GM19455 (cell line): ENCODE results near the gene VNN1.
"Not testable (repeated sequence)": the region's sequence is repeated elsewhere in the genome, so short reads cannot be mapped to it uniquely, and the experiment has no call there.

Source experiments
- ATAC-seq: cut with Tn5 transposase; IDR thresholded peaks from one replicate; pipeline ENCODE4 v1.9.1; 2021; ENCODE audit not compliant: unreplicated experiment

Gene VNN1

DNA sequence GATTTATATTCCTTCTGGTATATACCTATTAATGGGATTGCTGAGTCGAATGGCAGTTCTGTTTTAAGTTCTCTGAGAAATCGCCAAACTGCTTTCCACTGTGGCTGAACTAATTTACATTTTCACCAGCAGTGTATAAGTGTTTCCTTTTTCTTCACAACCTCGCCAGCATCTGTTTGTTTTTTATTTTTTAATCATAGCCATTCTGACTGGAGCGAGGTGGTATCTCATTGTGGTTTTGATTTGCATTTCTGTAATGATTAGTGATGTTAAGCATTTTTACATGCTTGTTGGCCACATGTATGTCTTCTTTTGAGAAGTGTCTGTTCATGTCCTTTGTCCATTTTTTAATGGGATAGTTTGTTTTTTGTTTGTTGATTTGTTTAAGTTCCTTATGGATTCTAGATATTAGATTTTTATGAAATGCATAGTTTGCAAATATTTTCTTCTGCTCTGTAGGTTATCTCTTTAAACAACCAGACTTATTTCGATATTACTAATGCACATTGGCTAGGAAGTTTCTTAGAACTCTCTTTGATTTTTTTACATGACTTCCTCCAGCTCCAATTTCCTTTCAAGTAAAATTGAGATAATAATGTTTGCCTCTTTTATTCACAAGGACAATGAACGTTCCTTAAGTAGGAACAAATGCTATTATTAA lies 12.2 kb upstream of the VNN1 start:
- peak; percentile 58 for ATAC-seq

GRCh38 chr6:132725471-132725870 lies 11.6 kb upstream of the VNN1 start:
- peak; percentile 3 for ATAC-seq

DNA sequence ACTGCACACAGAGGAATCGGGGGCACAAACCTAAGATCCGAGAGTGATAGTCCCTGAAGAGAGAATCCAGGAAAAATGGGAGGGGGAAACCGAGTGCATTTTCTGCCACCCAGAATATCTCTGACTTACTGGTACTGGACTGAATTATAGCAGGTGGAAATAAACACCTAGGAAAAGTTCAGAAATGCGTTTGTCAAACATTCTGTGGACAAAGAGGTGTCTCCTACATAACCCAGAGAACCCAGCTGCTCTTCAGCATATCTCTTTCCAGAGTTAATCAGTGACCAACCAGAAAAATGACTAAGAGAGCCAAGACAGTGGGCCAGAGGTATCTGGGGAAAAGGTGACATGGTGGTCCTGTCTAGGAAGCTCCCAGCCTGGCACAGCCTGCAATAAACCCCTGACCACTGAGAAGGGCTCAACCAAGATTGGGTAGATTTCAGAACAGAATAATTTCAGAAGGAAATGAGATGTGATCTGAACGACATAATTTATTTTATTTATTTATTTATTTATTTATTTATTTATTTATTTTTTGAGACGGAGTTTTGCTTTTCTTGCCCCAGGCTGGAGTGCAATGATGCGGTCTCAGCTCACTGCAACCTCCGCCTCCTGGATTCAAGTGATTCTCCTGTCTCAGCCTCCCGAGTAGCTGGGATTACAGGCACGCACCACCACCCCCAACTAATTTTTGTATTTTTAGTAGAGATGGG lies 6.0 kb upstream of the VNN1 start:
- ATAC-seq, result no peak

DNA sequence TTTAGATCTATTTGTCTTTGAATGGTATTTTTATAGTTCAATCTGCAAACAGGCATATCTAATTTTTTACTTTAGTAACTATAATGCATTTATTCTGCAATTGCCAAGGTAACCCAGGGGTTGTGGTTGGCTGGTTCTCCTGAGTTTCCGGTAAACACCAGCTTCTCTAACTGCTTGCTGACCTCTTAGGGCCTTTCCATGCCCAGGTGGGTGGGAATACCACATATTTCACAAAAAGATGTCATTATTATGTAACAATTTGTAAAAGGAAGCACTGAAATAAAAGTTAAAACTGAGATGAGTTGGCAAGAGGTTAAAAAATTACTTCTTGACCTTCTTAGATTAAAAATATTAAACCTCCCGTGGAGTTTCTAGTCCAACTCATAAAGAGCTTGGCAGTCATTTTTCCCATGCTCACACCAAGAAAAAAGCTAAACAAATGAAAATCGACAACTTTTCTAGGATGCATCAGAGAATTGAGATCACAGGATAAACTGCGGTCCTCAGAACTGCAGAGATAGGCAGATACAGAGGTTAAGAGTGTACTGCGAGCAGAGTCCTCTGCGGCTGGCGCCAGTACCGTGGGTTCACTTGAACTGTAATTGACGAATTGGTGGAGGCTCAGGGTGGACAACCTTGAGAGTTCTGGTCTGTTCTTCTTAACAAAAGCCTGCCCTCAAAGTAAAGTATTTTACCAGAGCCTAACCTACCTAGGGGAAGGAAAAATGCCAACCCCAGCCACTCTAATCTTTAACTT lies 2.2 kb upstream of the VNN1 start:
- ATAC-seq, result no peak

DNA sequence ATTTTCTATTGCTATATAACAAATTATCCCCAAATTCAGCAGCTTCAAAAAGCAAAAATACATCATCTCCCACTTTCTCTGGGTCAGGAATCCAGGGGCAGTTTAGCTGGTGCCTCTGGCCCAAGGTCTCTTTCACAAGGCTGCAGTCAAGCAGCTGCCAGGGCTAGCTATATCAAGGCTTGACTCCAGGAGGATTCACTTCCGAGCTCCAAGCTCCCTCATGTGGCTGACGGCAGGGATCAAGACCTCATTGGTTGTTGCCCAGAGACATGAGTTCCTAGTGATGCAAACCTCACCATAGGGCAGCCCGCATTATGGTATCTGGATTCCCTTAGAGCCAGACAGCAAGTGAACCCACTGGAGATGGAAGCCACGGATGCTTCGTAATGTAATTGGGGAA lies 1.3 kb upstream of the VNN1 start:
- no peak for ATAC-seq

GRCh38 chr6:132714160-132714559 lies 305 bp upstream of the VNN1 start:
- ATAC-seq, result no peak

GRCh38 chr6:132712366-132712765 lies 1.5 kb downstream of the VNN1 start:
- ATAC-seq, result no peak

GRCh38 chr6:132708771-132709170 lies 5.1 kb downstream of the VNN1 start:
- ATAC-seq, result no peak

DNA sequence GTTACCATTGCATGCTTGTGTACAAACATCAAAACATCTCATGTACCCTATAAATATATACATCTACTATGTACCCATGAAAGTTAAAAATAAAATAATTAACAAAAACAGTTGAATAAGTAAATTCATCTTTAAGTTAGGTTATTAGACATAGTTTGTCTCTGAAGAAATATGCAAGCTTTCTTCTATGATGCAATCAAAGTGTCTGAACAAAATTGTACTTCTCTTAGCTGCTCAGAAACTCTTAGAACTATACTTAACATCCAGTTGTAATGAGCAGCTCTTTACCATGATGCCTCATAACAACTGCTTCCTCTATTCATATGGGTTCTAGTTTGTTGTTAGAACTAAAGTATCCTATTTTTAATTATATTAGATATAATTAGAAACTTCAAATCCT lies 5.9 kb downstream of the VNN1 start:
- no peak for ATAC-seq

GRCh38 chr6:132706756-132707155 lies 7.1 kb downstream of the VNN1 start:
- not testable (repeated sequence) for ATAC-seq

- ATAC-seq, result no peak
Observed at GRCh38 chr6:132703936-132704335, 9.9 kb downstream of the VNN1 start.

DNA sequence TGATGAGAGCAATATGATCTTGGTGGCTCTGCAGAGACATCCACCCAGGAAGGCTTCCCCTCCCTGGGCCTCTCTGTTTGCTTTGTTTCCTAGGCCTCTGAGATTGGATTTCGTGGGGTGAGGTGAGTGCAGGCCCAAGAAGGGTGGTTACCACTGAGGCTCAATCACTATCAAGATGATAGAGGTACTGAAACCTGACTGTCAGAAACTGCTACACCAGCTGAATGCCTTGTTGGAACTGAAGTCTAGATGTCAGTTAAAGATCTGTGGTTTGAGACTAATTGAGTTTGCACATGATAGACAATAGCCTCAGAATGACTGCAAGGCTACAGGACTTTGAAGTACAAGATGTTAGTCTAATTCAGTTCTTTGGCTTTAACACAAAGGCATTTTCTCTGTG lies 15.2 kb downstream of the VNN1 start:
- ATAC-seq, result peak; percentile 65

- no peak for ATAC-seq
Observed at GRCh38 chr6:132695773-132696172, 18.1 kb downstream of the VNN1 start.

GRCh38 chr6:132693478-132693877 lies 20.4 kb downstream of the VNN1 start:
- ATAC-seq, result no peak

- ATAC-seq, result no peak
Observed at GRCh38 chr6:132690678-132691077, 23.2 kb downstream of the VNN1 start.

- ATAC-seq, result no peak
Observed at GRCh38 chr6:132687306-132687705, 26.5 kb downstream of the VNN1 start.

DNA sequence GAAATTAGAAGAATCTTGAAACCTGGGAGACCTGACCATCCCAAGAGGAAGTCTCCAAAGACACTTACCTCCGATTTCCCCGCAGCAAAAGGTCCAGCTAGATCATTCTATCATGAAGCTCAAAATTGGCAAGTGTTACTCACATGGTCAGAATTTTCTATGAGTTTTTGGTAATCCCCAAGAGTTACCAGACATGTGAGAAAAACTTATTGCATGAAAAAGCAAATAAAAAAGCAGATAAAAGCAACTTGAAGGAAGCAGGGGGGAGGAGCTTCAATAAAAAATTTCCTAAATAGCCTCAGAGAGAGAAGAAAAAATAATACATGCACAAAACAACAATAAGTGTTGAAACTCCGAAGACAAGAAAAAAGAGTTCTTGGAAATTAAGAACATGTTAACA lies 27.3 kb downstream of the VNN1 start:
- ATAC-seq, result no peak

- no peak for ATAC-seq
Observed at GRCh38 chr6:132685009-132685408, 28.8 kb downstream of the VNN1 start.

- no peak for ATAC-seq
Observed at GRCh38 chr6:132684272-132684671, 29.6 kb downstream of the VNN1 start.

DNA sequence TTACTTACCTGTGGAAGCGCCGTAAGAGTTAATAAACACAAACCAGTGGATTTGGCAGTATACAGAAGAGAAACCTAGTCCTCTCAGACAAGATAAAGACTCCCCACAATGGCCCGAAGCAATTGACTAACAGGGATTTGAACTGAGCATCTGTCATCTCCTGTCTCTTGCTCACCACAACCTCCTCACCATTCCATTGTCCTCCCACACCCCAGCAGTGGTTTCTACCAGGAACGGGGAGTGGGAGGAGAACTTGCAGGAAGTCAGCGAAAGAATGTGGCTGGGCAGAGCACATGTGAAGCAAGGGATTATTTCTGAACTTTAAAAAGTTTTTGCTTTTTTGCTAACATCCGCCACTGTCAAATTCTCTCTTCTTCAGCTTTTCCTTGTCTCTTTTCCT lies 30.3 kb downstream of the VNN1 start:
- ATAC-seq, result no peak

DNA sequence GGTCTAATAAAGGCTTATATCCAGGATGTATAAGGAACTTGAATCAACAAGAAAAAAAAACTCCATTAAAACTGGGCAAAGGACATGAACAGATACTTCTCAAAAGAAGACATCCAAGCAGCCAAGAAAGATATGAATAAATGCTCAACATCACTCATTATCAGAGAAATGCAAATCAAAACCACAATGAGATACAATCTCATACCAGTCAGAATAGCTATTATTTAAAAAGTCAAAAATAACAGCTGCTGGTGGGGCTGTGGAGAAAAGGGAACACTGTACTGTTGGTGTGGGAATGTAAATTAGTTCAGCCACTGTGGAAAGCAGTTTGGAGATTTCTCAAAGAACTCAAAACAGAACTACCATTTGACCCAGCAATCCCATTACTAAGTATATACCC lies 34.8 kb downstream of the VNN1 start:
- ATAC-seq, result not testable (repeated sequence)

- ATAC-seq, result no peak
Observed at GRCh38 chr6:132675749-132676148, 38.1 kb downstream of the VNN1 start.
